ENCODE data around the gene HIVEP3. TPM values are rescaled to one million over a fixed set of nuclear protein-coding genes. Genes with fewer than 3 reads are reported as not detected.

Gene HIVEP3
- total RNA-seq, 1 experiment from 2014 or later, result 3.1 TPM

DNA sequence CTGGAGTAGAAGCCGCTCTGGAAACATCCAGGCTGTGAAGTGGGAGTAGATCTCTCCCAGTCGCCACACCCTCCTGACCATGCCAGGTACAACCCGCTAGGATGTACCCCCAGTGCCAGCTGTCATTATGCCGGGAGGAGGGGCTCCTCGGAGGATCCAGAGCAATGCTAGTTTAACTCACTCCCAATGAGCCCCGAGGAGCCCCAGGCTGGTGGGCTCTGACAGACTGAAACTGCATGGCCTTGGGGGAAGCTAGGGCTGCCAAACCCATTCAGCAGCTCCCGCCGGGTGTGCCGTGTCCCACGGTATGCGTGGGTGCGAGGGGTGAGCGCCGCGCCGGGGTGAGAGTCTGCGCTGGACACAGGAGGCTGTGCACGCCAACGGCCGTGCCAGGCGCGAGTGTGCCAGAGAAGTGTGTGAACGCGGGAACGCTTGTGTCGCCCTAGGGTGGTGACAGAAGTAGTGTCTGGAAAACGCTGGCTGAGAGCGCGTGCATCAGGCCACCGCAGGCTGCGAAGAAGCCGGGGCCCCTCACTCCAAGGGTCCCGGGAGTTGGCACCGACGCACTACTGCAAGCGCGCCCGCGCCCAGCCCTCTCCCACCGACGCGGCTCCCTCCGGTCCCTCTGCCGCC, 257.2 kb downstream of the HIVEP3 start:
- no peaks in the 10 kb centered on the region for H3K36me3 ChIP-seq (ENCODE audit: insufficient read depth, low read length, poor library complexity, severe bottlenecking)
- TF ChIP-seq, protein P1, sequence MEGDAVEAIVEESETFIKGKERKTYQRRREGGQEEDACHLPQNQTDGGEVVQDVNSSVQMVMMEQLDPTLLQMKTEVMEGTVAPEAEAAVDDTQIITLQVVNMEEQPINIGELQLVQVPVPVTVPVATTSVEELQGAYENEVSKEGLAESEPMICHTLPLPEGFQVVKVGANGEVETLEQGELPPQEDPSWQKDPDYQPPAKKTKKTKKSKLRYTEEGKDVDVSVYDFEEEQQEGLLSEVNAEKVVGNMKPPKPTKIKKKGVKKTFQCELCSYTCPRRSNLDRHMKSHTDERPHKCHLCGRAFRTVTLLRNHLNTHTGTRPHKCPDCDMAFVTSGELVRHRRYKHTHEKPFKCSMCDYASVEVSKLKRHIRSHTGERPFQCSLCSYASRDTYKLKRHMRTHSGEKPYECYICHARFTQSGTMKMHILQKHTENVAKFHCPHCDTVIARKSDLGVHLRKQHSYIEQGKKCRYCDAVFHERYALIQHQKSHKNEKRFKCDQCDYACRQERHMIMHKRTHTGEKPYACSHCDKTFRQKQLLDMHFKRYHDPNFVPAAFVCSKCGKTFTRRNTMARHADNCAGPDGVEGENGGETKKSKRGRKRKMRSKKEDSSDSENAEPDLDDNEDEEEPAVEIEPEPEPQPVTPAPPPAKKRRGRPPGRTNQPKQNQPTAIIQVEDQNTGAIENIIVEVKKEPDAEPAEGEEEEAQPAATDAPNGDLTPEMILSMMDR (conservative IDR thresholded peaks at IDR 0.05; ENCODE audit: low read depth, low read length), result no peak
- no peak for TF ChIP-seq EZH2 (IDR thresholded peaks at IDR 0.05; ENCODE audit: borderline replicate concordance, low read depth, low read length, poor library complexity, severe bottlenecking)
- DNase-seq (ENCODE audit: low spot score), result peak; percentile 41
- H3K9me3 ChIP-seq (ENCODE audit: low read depth, low read length, poor library complexity, severe bottlenecking), result no peaks in the 10 kb centered on the region
- peak overlapping the region; percentile 58 for H3K4me3 ChIP-seq (ENCODE audit: low read depth, low read length, poor library complexity, severe bottlenecking)
- intact Hi-C loops (cut with micrococcal nuclease; ENCODE audit: unreplicated experiment), result no loop called here
- CTCF ChIA-PET, result no interaction called here
- H3K27me3 ChIP-seq (replicated peaks; ENCODE audit: insufficient read depth, low read depth, low read length, poor library complexity), result no peaks in the 10 kb centered on the region
- peaks cover 21% of the 10 kb centered on the region for H3K4me1 ChIP-seq (ENCODE audit: insufficient read depth, low read length, poor library complexity, severe bottlenecking)
- POLR2A ChIA-PET (ENCODE audit: low non-redundant PET), result interaction anchor here (0.8 kb wide), 1 partner anchor 12 kb away, joined by 4 read pairs; no protein-coding TSS in a partner anchor
- BruUV-seq (replicated peaks), result no TSS peak
- H3K27ac ChIP-seq (ENCODE audit: low read depth, low read length, poor library complexity, severe bottlenecking), result peak overlapping the region; percentile 57

DNA sequence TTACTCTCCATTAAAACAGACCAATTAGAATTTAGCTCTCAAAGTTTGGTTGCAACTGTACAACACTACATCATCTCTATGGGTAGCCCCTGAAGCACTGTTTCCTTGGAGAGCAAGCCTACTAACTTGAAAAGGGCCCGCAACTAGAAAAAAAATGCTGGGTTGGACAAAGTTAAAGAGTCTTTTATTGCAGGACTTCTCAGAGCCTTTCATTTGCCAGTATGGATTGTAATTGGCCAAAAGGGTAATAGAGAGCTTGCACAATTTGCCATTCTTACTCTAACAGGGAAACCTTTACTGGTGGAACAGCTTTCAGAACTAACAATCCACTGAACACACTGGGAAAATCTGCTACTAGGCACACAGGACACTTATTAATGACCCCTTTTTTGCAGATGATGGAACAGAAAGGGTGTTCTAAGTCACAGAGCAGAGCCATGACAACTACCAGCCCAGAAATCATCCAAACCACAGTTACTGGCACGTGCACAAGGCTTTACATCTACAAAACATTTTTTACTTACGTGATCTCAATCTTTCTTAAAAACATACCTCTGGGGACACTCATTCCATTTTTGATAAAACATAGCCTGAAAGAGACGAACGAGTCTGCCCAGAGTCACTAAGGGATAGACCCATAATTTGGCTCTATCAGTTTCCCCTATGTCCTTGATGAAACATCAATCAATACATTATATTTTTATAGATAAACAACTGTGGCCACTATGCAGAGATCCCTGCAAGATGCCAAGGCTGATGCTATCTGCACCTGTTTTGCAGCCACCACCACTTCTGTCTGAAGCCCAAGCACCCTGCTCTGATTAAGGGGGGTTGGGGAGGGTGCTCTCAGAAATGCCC, 257.9 kb downstream of the HIVEP3 start:
- no peak for DNase-seq (ENCODE audit: low spot score)
- Histone ChIP-seq H3K27ac (ENCODE audit: low read depth, low read length, poor library complexity, severe bottlenecking) (no peak overlapping the region), H3K36me3 (ENCODE audit: insufficient read depth, low read length, poor library complexity, severe bottlenecking) (no peaks in the 10 kb centered on the region), H3K9me3 (ENCODE audit: low read depth, low read length, poor library complexity, severe bottlenecking) (no peaks in the 10 kb centered on the region), H3K4me1 (ENCODE audit: insufficient read depth, low read length, poor library complexity, severe bottlenecking) (peaks cover 21% of the 10 kb centered on the region), H3K27me3 (replicated peaks; ENCODE audit: insufficient read depth, low read depth, low read length, poor library complexity) (no peaks in the 10 kb centered on the region), H3K4me3 (ENCODE audit: low read depth, low read length, poor library complexity, severe bottlenecking) (peak overlapping the region; percentile 58)
- no peak for TF ChIP-seq EZH2 (IDR thresholded peaks at IDR 0.05; ENCODE audit: borderline replicate concordance, low read depth, low read length, poor library complexity, severe bottlenecking)
- TF ChIP-seq, protein P1 (conservative IDR thresholded peaks at IDR 0.05; ENCODE audit: low read depth, low read length), result no peak
- ChIA-PET CTCF (no interaction called here), POLR2A (ENCODE audit: low non-redundant PET) (no interaction called here)
- intact Hi-C loops (cut with micrococcal nuclease; ENCODE audit: unreplicated experiment), result no loop called here
- BruUV-seq (replicated peaks), result TSS peak; percentile 41

- POLR2A ChIA-PET (ENCODE audit: low non-redundant PET), result no interaction called here
- no peaks in the 10 kb centered on the region for H3K36me3 ChIP-seq (ENCODE audit: insufficient read depth, low read length, poor library complexity, severe bottlenecking)
Observed at GRCh38 chr1:41659903-41660302, 258.8 kb downstream of the HIVEP3 start.

More at GRCh38 chr1:41659903-41660302, 258.8 kb downstream of the HIVEP3 start:
- CTCF ChIA-PET, result no interaction called here
- Histone ChIP-seq H3K27me3 (replicated peaks; ENCODE audit: insufficient read depth, low read depth, low read length, poor library complexity) (no peaks in the 10 kb centered on the region), H3K4me3 (ENCODE audit: low read depth, low read length, poor library complexity, severe bottlenecking) (no peak overlapping the region), H3K4me1 (ENCODE audit: insufficient read depth, low read length, poor library complexity, severe bottlenecking) (peaks cover 21% of the 10 kb centered on the region), H3K27ac (ENCODE audit: low read depth, low read length, poor library complexity, severe bottlenecking) (no peak overlapping the region), H3K9me3 (ENCODE audit: low read depth, low read length, poor library complexity, severe bottlenecking) (no peaks in the 10 kb centered on the region)
- intact Hi-C loops (cut with micrococcal nuclease; ENCODE audit: unreplicated experiment), result no loop called here
- BruUV-seq (replicated peaks), result no TSS peak
- TF ChIP-seq EZH2 (IDR thresholded peaks at IDR 0.05; ENCODE audit: borderline replicate concordance, low read depth, low read length, poor library complexity, severe bottlenecking), result no peak
- TF ChIP-seq, protein P1 (conservative IDR thresholded peaks at IDR 0.05; ENCODE audit: low read depth, low read length), result no peak
- DNase-seq (ENCODE audit: low spot score), result no peak
